Measurements from ENCODE around the gene NXN. TPM values are rescaled to one million over a fixed set of nuclear protein-coding genes. Genes with fewer than 3 reads are reported as not detected.

The NXN gene
- total RNA-seq, 4 donors from 2014 or later: 6.6 to 28.4 (median 14.7) TPM

GRCh38 chr17:902463-902862 is 77.1 kb downstream of the NXN start:
- Histone ChIP-seq H3K4me1 (peaks cover 0 to 24% (median 3%) of the 10 kb centered on the region in 4 donors), H3K9me3 (no peaks in the 10 kb centered on the region), H3K27me3 (no peaks in the 10 kb centered on the region), H3K36me3 (no peaks in the 10 kb centered on the region), H3K4me3 (no peak overlapping the region), H3K27ac (peak overlapping the region in 1 of 4 donors; percentile 82)
- TF ChIP-seq CTCF (IDR thresholded peaks at IDR 0.05): no peak
- no peak for TF ChIP-seq EP300 (IDR thresholded peaks at IDR 0.05)
- TF ChIP-seq POLR2A (IDR thresholded peaks at IDR 0.05): no peak
- DNase-seq (ENCODE audit: low spot score in 2 of 2): no peak
- WGBS, 2 donors: 92 to 93% methylated on average over 8 of the region's 8 CpGs

GRCh38 chr17:901964-902363 is 77.6 kb downstream of the NXN start:
- Histone ChIP-seq H3K27ac (peak overlapping the region in 3 of 4 donors; percentile 26 to 82 (median 60)), H3K4me3 (no peak overlapping the region), H3K9me3 (no peaks in the 10 kb centered on the region), H3K27me3 (no peaks in the 10 kb centered on the region), H3K36me3 (no peaks in the 10 kb centered on the region), H3K4me1 (peaks cover 0 to 24% (median 3%) of the 10 kb centered on the region in 4 donors)
- no peak for DNase-seq (ENCODE audit: low spot score in 2 of 2)
- TF ChIP-seq CTCF (IDR thresholded peaks at IDR 0.05) (no peak), EP300 (IDR thresholded peaks at IDR 0.05) (no peak), POLR2A (IDR thresholded peaks at IDR 0.05) (no peak)
- WGBS, 2 donors: 91 to 93% methylated on average over 20 to 21 of the region's 21 CpGs

DNA sequence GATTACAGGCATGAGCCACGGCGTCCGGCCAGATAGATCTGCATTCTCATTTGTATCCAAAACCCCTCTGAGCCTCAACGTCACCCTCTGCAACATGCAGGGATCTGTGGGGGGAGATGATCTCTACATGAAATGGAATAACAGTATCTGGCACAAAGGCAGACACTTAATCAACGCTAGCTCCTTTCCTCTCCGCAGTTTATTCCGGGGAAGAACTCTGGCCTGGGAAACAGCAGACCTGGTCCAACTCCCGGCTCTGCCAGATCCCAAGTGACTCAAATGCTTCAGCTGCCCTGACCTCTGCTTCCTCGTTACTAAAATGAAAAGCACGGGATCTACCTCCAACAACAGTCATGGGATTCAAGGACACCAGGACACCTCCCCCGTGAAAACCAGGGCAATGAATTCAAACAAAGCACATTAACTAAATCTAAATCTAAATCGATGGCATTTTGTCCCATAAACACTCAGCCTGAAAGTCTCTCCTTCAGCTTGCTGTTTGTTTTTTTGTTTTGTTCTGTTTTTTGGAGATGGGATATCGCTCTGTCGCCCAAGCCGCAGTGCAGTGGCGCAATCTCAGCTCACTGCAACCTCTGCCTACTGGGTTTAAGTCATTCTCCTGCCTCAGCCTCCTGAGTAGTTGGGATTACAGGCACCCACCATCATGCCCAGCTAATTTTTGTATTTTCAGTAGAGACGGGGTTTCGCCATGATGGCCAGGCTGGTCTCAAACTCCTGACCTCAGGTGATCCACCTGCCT is 78.2 kb downstream of the NXN start:
- H3K4me3 ChIP-seq: no peak overlapping the region
- no peaks in the 10 kb centered on the region for H3K36me3 ChIP-seq
- H3K4me1 ChIP-seq: peaks cover 0 to 24% (median 3%) of the 10 kb centered on the region in 4 donors
- H3K27me3 ChIP-seq: no peaks in the 10 kb centered on the region
- H3K27ac ChIP-seq: peak overlapping the region in 3 of 4 donors; percentile 26 to 82 (median 60)
- WGBS, 2 donors: 59 to 62% methylated on average over 18 of the region's 18 CpGs
- DNase-seq (ENCODE audit: low spot score in 2 of 2): peak; percentile 37 to 62
- H3K9me3 ChIP-seq: no peaks in the 10 kb centered on the region
- peak; percentile 29 to 81 for TF ChIP-seq EP300 (IDR thresholded peaks at IDR 0.05)
- no peak for TF ChIP-seq POLR2A (IDR thresholded peaks at IDR 0.05)

DNA sequence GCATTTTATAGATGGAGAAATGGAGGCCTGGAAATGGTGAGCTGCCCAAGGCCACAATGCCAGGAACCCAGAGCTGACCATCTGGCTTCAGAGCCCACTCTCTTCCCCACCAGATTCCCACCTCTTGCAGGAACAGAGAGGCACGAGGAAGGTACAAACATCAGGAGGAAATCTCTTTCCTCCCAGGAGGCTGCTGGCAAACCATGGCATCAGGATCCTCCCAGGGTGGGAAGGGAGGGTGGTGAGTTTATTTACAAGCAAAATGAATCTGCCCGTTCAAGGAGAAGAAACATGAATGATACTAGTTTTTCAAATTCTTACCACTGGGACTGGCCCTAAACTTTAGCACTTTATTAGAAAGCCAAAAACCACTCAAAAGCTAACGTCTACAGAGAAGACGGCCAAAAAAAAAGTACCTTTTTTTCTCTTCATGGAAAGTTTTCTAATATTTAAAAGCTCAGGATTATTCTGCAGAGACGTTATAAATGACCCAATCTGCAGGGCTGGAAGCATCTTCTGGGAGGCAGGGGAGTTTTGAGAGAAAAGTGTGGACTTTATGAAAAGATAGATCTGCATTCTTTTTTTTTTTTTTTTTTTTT is 79.1 kb downstream of the NXN start:
- Histone ChIP-seq H3K4me3 (no peak overlapping the region), H3K4me1 (peaks cover 0 to 24% (median 3%) of the 10 kb centered on the region in 4 donors)
- WGBS, 2 donors: 40 to 46% methylated on average over 5 of the region's 5 CpGs

More for the DNA sequence above, 79.1 kb downstream of the NXN start:
- Histone ChIP-seq H3K9me3 (no peaks in the 10 kb centered on the region), H3K36me3 (no peaks in the 10 kb centered on the region), H3K27ac (peak overlapping the region in 1 of 4 donors; percentile 82), H3K27me3 (no peaks in the 10 kb centered on the region)
- TF ChIP-seq EP300 (IDR thresholded peaks at IDR 0.05) (no peak), POLR2A (IDR thresholded peaks at IDR 0.05) (no peak), CTCF (IDR thresholded peaks at IDR 0.05) (no peak)
- no peak for DNase-seq (ENCODE audit: low spot score in 2 of 2)

All from tibial nerve (tissue), 4 donors.